CD4-positive, alpha-beta T cell treated with Interleukin-4 for 1 hour (primary cell): Measurements from ENCODE around the gene FANCB.

ENCODE experiments used
- DNase-seq, 2 donors: peaks; one replicate each; pipeline ENCODE4 v3.0.0-alpha.2; 2020 to 2022

Gene FANCB

DNA sequence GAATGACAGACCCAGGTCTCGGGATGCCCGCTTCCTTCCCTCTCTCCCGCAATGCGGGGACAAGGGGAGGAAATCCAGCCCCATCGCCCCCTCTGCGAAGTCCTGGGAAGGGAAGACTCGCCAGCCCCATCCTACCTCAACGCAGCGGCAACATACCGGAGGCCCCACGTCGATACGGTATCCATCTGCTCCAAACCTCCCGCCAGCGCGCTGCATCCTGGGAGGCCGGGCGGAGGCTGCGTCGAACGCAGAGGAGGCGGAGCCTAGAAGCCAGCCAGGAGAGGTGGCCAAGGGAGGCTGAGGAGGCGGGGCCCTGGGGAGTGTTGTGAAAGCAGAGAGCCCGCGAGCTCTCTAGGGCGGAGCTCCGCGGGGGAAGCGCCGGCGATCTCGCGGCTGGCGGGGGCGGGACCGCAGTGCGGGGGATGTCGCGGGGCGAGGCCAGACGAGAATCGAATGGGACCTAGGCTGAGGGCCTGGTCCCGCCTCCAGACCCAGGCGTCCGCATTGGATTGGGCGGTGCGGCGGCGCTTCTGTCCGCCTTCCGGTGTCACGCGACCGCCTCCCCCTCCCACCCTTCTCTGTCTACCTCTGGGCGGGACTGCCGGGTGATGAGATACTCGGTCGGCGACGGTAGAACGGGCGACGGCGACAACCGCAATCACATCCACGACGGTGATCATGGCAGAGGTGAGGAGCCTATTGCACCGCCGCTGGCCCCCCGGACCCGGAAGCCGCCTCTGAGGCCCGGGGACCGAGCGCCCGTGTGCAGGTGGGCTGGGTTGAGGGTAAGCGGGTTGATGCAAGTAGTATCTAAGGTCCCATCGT lies at the start of gene FANCB, which contains the start of gene MOSPD2:
FANCB (minus strand) TSS at position 219 of the 825 bp plus-strand sequence. CDS start 7,559 bp downstream, outside the sequence.
MOSPD2 (plus strand) TSS at position 571 of the 825 bp plus-strand sequence; CDS start at position 679, 108 bp downstream.
- DNase-seq, result peak; percentile 96 to 97

DNA sequence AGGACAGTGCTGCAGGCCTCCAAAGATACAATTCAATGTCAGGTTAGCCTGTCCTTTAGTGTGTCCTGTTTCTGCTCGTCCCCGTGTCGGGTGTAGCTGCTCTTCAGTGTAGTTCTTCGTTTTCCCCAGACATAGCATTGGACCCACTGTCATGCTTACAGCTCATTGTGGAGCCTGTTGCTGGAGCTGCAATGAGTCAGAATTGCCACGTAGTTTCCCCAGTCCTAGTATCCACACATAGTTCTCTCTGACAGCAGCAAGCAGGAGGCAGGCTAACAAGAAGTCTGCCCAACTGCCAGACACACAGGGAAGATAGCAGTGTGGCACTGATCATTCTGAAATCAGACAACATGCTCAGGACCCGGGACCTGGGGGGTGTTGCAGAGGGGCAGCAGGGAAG lies 49.6 kb upstream of the FANCB start:
- no peak for DNase-seq

DNA sequence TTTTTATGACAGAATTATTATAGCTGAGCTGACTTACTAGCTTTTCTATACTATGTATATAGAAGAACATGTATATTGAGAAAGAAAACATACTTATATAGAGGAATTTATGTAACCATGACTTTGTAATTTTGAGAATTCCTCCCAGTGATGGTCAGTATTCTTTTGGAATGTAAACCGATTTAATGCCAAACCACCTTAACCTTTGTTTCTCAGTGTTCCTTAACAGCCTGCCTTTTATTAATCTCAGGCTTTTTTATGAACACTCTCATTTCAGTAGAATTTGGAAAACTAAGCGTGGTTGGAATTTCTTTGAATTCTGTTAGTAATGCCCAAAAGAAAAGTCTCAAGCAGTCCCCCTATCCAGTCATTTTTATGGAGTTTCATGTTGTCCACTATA lies 47.3 kb upstream of the FANCB start:
- DNase-seq, result no peak

DNA sequence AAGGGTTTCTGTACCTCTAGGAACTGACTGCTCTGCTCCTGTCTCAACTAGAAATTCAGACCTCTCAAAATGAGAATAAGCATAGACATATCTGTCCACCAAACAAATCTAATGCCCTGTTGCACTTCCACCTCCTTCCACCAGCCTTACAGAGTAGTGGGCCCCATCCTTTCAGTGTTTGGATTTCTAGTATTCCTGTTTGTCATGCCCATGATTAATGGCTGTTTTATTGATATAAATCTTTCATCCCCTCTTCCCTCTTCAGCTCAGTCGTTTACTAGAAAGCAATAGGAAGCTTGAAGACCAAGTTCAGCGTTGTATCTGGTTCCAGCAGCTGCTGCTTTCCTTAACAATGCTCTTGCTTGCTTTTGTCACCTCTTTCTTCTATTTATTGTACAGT lies 46.5 kb upstream of the FANCB start:
- DNase-seq, result no peak

DNA sequence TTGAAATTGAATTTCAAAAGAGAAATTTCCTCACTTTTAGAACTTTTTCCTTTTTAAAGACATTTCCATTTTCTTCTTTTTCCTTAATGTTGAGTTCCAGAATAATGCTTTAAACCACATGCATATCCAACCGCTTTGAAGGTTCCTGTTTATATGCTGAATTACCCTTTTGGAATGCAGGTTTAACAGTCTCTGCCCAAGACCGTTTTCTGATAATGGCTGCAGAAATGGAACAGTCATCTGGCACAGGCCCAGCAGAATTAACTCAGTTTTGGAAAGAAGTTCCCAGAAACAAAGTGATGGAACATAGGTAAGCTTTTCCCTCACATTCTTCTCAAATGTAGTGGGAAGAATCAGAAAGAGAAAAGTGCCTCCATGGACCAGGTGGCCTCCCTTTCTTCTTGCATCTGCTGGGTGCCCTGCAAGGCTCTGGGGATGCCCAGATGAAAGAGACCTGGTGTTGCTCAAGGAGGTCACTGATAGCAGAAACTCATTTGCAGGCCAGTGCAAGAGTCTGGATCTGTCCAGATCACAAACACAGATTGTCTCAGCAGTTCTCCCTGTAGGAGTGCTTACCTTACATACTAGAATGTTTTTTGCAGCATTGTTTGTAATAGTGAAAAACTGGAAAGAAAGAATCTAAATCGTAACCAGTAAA lies 43.3 kb upstream of the FANCB start:
- no peak for DNase-seq

DNA sequence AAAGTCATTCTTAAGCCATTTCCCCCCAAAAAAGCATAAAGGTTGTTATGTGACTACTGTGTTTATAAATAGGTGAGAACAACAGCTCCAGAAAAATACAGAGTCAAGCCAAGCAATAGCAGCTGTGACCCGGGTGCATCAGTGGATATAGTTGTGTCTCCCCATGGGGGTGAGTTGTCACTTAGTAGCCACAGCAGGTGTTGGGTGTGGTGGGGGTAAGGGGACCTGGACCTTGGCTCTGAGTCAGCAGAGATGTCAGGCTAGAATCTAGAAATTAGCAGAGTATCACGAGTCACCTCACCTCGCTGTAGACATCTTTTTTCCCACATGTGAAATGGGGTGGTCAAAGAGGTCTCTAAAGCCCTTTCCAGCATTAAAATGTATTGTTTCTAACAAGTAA lies 42.7 kb upstream of the FANCB start:
- no peak for DNase-seq

- no peak for DNase-seq
Measured at GRCh38 chrX:14913241-14913640, 40.4 kb upstream of the FANCB start.

DNA sequence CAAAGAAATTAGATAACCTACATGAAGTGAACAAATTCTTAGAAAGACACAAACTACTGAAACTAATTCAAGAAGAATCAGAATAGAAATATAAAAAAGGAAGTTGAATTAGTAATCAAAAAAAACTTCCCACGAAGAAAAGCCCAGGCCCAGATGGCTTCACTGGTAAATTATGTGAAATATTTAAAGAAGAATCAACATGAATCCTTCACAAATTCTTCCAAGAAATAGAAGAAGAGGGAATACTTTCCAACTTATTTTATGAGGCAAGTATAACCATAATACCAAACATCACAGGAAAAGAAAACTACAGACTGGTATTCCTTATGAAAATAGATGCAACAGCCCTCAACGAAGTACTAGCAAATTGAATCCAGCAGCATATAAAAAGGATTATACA lies 31.0 kb upstream of the FANCB start:
- DNase-seq, result no peak

DNA sequence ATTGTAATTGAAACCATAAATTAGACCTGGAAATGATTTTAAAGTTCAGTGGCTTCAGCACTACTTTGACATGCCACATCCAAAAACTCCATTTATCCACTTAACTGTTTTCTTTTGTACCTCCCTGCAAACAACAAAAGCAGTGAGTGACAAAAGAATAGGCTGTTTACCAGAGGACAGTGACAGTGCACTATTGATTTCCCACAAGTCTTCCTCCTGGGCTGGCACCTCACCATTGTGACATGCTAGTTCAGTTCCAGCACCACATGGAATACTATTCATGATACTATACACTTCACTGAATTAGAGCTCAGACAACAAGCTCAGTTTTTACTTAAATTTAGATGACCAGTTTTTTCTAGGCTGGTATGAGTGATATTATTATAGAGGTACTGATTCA lies 29.7 kb upstream of the FANCB start:
- no peak for DNase-seq

- peak in 1 of 2 donors; percentile 6 for DNase-seq
Measured at GRCh38 chrX:14899607-14900006, 26.7 kb upstream of the FANCB start.

- no peak for DNase-seq
Measured at GRCh38 chrX:14897042-14897441, 24.2 kb upstream of the FANCB start.

DNA sequence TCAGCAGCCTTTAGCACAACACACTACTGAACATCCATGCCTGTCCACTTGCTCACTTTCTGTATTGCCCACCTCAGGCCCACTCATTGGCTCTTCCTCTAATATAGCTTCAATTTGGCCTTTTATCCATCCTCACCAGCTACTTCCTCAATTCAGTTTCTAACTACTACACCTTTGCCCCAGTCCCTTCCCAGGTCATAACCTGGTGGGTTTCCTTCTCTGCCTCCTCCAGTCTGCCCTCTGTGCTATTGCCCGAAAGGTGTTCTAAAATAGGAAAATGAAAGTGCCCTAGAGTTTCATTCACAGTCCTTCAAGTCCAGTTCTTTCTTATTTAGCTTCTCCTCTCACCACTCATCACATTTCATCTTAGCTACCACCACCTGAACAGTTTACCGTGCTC lies 23.4 kb upstream of the FANCB start:
- DNase-seq, result no peak

- no peak for DNase-seq
Measured at GRCh38 chrX:14886252-14886651, 13.4 kb upstream of the FANCB start.

- DNase-seq, result no peak
Measured at GRCh38 chrX:14884714-14885113, 11.8 kb upstream of the FANCB start.

DNA sequence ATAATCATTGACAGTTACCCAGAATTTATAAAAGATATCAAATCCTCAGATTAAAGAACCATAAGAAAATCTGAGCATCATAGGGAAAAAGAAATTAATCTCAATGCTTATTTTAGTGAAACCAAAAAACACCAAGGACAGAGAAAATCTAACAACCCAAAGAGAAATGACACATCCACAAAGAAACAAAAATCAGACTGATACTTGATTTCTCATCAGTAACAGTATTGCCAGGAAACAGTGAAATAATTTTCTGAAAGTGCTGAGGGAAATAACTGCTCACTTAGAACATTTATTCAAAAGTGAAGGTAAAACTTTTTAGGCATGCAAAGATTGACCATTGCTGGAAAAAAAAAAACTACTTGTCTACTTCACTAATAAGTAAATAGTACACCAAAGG lies 11.0 kb upstream of the FANCB start:
- DNase-seq, result no peak

DNA sequence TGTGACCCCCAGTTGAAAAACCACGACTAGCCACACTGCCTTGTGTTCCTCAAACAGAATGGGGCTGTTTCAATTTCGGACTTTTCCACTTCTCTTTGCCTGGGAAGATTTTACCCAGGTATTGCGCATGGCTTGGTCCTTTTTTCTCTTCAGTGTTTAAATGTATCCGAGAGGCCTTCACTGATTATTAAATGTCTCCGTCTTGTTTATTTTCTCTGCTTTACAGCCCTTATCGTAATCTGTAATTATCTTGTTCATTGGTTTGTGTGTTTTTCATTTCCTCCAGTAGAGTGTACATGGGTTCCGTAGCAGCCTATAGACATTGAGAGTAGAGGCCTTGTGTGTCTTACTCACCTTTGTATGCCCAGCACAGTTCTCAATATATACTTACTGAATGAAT lies 2.8 kb upstream of the FANCB start:
- DNase-seq, result no peak

- no peak for DNase-seq
Measured at GRCh38 chrX:14873676-14874049, 794 bp upstream of the FANCB start.

GRCh38 chrX:14872355-14872754 lies 514 bp downstream of the FANCB start:
- no peak for DNase-seq

DNA sequence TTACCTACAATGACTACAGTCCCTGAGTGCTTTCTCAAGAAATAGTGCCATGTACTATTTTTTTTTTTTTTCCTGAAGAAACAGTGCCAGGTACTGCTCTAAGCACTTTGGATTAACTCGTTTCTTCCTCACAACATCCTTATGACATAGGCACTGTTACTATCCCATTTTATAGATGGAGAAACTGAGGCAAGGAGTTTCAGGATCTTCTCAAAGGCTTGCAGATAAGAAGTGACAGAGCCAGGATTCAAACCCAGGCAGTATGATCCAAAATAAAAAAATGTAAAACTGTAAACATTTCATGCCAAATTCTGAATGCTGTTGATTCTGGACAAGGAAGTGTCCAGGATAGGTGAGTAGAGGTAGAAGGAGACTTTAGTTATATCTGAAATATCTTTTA lies 1.1 kb downstream of the FANCB start:
- DNase-seq, result no peak

- DNase-seq, result no peak
Measured at GRCh38 chrX:14865201-14865600, 7.7 kb downstream of the FANCB start.

DNA sequence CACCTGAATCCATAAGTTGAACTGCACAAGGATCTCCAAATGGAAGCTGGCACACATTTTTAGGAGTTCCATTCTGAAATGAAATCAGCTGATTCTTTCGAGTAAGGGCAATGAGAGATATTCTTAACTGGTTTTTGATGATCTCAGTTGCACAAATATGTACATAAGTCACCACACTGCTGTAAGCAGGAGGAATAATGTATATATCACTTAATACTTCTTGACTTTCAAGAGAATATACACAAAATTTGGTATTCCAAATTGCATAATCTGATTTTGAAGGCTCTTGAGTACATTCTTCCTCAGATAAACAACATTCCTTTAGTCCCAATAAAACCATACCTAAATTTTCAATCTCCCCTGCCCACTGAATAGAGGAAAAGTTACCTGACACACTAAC lies 8.2 kb downstream of the FANCB start:
- no peak for DNase-seq

DNA sequence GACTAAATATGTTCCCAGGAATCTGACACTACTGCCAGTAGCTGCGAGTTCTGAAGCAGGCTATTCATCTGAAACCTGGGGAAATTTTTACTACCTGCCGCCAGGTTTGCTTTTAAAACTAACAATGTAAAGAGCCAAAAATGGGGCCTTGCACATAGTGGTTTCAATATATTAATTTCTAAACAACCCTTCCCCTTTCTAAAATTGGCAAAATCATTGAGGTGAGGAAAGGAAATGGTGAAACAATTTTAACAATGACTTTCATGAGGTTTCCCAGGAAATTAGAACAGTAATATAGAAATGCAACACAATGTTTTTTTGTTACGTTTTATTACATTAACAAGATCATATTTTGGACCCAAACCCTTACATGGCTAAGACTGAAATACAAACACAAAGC lies 21.3 kb downstream of the FANCB start:
- no peak for DNase-seq

- no peak for DNase-seq
Measured at GRCh38 chrX:14843666-14844065, 29.2 kb downstream of the FANCB start.

GRCh38 chrX:14837155-14837554 lies 35.7 kb downstream of the FANCB start:
- no peak for DNase-seq

- no peak for DNase-seq
Measured at GRCh38 chrX:14832586-14832985, 40.3 kb downstream of the FANCB start.
